RWPE2 (cell line): ENCODE data around the gene CFAP161.

Source experiments
- ATAC-seq: fragments of 200-7000 bp; cut with Tn5 transposase; 3 replicates; pipeline ENCODE4 v1.9.1; 2021; ENCODE audit warnings: low read depth
- DNase-seq: peaks from one replicate; pipeline ENCODE4 v3.0.0-alpha.2; 2020; ENCODE audit warnings: low spot score
- H3K27ac ChIP-seq: fragments of 450-650 bp; 2 replicates; pipeline ENCODE4 v1.5.1; 2017; ENCODE audit warnings: mild to moderate bottlenecking; ENCODE audit not compliant: poor library complexity, severe bottlenecking
- H3K27me3 ChIP-seq: fragments of 250-450 bp; sonication (Bioruptor Pico); 2 replicates; pipeline ENCODE4 v1.5.1; 2021; ENCODE audit warnings: mild to moderate bottlenecking, moderate library complexity; ENCODE audit not compliant: insufficient read depth, poor library complexity, severe bottlenecking
- H3K36me3 ChIP-seq: fragments of 250-450 bp; sonication (Bioruptor Pico); 2 replicates; pipeline ENCODE4 v1.5.1; 2020; ENCODE audit warnings: low read depth, mild to moderate bottlenecking, moderate library complexity
- H3K4me1 ChIP-seq: fragments of 250-450 bp; sonication (Bioruptor Pico); 2 replicates; pipeline ENCODE4 v1.5.1; 2021; ENCODE audit warnings: mild to moderate bottlenecking, moderate library complexity; ENCODE audit not compliant: insufficient read depth, poor library complexity, severe bottlenecking
- H3K4me3 ChIP-seq: fragments of 250-450 bp; sonication (Bioruptor Pico); 2 replicates; pipeline ENCODE4 v1.5.1; 2021; ENCODE audit warnings: mild to moderate bottlenecking, moderate library complexity; ENCODE audit not compliant: severe bottlenecking
- H3K9me3 ChIP-seq: fragments of 250-450 bp; sonication (Bioruptor Pico); 2 replicates; pipeline ENCODE4 v1.5.1; 2021; ENCODE audit warnings: mild to moderate bottlenecking, moderate library complexity; ENCODE audit not compliant: severe bottlenecking
- CTCF ChIP-seq: fragments of 450-650 bp; IDR thresholded peaks from one replicate; pipeline ENCODE4 v1.5.1; 2017; ENCODE audit warnings: mild to moderate bottlenecking, moderate library complexity; ENCODE audit not compliant: poor library complexity, severe bottlenecking

The CFAP161 gene

GRCh38 chr15:81098861-81099651 lies 35.0 kb upstream of the CFAP161 start:
- no peak overlapping the region for H3K4me3 ChIP-seq
- no peak for TF ChIP-seq CTCF
- DNase-seq (no peak), ATAC-seq (peak; percentile 69)
- H3K36me3 ChIP-seq = no peaks in the 10 kb centered on the region
- H3K9me3 ChIP-seq = no peaks in the 10 kb centered on the region
- no peaks in the 10 kb centered on the region for H3K27me3 ChIP-seq
- H3K27ac ChIP-seq = no peak overlapping the region
- no peaks in the 10 kb centered on the region for H3K4me1 ChIP-seq

- no peaks in the 10 kb centered on the region for H3K27me3 ChIP-seq
- H3K4me3 ChIP-seq = no peak overlapping the region
- no peak for ATAC-seq
- DNase-seq = no peak
- no peak for TF ChIP-seq CTCF
- no peaks in the 10 kb centered on the region for H3K36me3 ChIP-seq
- no peaks in the 10 kb centered on the region for H3K9me3 ChIP-seq
- H3K27ac ChIP-seq = no peak overlapping the region
- H3K4me1 ChIP-seq = peaks cover 6% of the 10 kb centered on the region
Observed at GRCh38 chr15:81101894-81102815, 31.9 kb upstream of the CFAP161 start.

GRCh38 chr15:81103857-81104256 lies 30.2 kb upstream of the CFAP161 start:
- Histone ChIP-seq H3K4me3 (no peak overlapping the region), H3K9me3 (no peaks in the 10 kb centered on the region), H3K4me1 (peaks cover 6% of the 10 kb centered on the region), H3K36me3 (no peaks in the 10 kb centered on the region), H3K27me3 (no peaks in the 10 kb centered on the region), H3K27ac (no peak overlapping the region)
- ATAC-seq (no peak), DNase-seq (no peak)
- no peak for TF ChIP-seq CTCF

DNA sequence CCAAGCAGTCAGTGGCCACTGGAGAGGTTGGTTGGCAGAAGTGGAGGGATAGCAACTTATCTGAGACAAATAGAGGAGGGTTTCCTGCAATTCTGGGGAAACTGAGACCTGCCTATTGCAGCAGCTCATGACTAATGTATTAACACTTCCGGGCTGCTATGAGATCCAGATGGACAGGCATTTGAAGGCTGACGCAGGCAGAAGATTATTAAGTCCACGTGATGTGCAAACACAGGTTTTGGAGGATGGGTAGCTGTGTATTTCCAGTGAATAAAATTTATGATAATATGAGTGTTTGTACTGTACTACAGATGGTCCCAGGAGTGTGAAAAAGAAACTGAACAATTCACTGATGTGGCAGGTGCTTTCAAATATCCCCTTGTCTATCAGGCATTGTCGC lies 28.5 kb upstream of the CFAP161 start:
- no peak overlapping the region for H3K27ac ChIP-seq
- H3K4me1 ChIP-seq = peaks cover 10% of the 10 kb centered on the region
- ATAC-seq (no peak), DNase-seq (no peak)
- no peaks in the 10 kb centered on the region for H3K36me3 ChIP-seq
- no peak overlapping the region for H3K4me3 ChIP-seq
- TF ChIP-seq CTCF = no peak
- no peaks in the 10 kb centered on the region for H3K27me3 ChIP-seq
- no peaks in the 10 kb centered on the region for H3K9me3 ChIP-seq
